PC-9 (cell line): ENCODE results near the gene LAMTOR3.

Experiments
- EZH2 ChIP-seq: fragments of 200-600 bp; sonication (generic); IDR thresholded peaks from 2 replicates; pipeline ENCODE4 v1.8.0; 2017; ENCODE audit warnings: antibody characterized with exemption, low read depth
- TF ChIP-seq, protein P1 (sequence below): fragments of 200-600 bp; sonication (generic); conservative IDR thresholded peaks from 2 replicates; pipeline ENCODE4 v1.6.1; 2017; ENCODE audit warnings: mixed run types, antibody characterized with exemption, mild to moderate bottlenecking, moderate library complexity

DNA sequence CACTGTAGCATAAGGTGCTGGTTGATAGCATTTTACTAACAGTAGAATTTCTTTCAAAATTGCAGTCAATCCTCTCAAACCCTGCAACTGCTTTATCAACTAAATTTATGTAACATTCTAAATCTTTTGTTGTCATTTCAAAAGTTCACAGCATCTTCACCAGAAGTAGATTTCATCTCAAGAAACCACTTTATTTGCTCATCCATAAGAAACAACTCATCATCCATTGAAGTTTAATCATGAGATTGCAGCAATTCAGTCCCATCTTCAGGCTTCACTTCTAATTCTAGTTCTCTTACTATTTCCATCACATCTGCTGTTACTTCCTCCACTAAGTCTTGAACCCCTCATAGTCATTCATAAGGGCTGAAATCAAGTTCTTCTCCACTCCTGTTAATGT is 21.7 kb downstream of the LAMTOR3 start:
- TF ChIP-seq, protein P1, sequence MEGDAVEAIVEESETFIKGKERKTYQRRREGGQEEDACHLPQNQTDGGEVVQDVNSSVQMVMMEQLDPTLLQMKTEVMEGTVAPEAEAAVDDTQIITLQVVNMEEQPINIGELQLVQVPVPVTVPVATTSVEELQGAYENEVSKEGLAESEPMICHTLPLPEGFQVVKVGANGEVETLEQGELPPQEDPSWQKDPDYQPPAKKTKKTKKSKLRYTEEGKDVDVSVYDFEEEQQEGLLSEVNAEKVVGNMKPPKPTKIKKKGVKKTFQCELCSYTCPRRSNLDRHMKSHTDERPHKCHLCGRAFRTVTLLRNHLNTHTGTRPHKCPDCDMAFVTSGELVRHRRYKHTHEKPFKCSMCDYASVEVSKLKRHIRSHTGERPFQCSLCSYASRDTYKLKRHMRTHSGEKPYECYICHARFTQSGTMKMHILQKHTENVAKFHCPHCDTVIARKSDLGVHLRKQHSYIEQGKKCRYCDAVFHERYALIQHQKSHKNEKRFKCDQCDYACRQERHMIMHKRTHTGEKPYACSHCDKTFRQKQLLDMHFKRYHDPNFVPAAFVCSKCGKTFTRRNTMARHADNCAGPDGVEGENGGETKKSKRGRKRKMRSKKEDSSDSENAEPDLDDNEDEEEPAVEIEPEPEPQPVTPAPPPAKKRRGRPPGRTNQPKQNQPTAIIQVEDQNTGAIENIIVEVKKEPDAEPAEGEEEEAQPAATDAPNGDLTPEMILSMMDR: no peak
- no peak for TF ChIP-seq EZH2
